DND-41 (cell line): ENCODE results near the gene TLCD4.

Source experiments
- ATAC-seq: fragments of 200-7000 bp; cut with Tn5 transposase; 3 replicates; pipeline ENCODE4 v1.9.1; 2021; ENCODE audit warnings: low read depth; ENCODE audit not compliant: insufficient read depth
- DNase-seq: peaks from one replicate; pipeline ENCODE4 v3.0.0-alpha.2; 2020
- H2AFZ ChIP-seq: 2 replicates; pipeline ENCODE4 v1.6.0; 2012; ENCODE audit warnings: low read depth, low read length
- H3K27ac ChIP-seq: 2 replicates; pipeline ENCODE4 v1.5.1; 2012; ENCODE audit warnings: low read length, inconsistent platforms
- H3K27me3 ChIP-seq: fragments of 200-600 bp; sonication (generic); 2 replicates; pipeline ENCODE4 v1.6.0; 2012; ENCODE audit warnings: low read length, mild to moderate bottlenecking, inconsistent platforms; ENCODE audit not compliant: insufficient read depth, poor library complexity
- H3K36me3 ChIP-seq: 2 replicates; pipeline ENCODE4 v1.5.1; 2012; ENCODE audit warnings: low read length, inconsistent platforms; ENCODE audit not compliant: insufficient read depth
- H3K4me1 ChIP-seq: 2 replicates; pipeline ENCODE4 v1.5.1; 2012; ENCODE audit warnings: mild to moderate bottlenecking, low read length; ENCODE audit not compliant: insufficient read depth
- H3K4me2 ChIP-seq: 2 replicates; pipeline ENCODE4 v1.6.0; 2012; ENCODE audit warnings: mild to moderate bottlenecking, moderate library complexity, low read length, inconsistent platforms; ENCODE audit not compliant: insufficient read depth
- H3K4me3 ChIP-seq, 2 experiments: fragments of 200-600 bp in 1 of 2; shearing (Covaris generic) in 1 of 2; 2 replicates each; pipeline ENCODE4 v1.5.1; 2012 to 2016; ENCODE audit warnings: inconsistent platforms in 2 of 2, low read length in 2 of 2, mild to moderate bottlenecking in 2 of 2, low read depth in 1 of 2, moderate library complexity in 1 of 2
- H3K79me2 ChIP-seq: 2 replicates; pipeline ENCODE4 v1.6.0; 2012; ENCODE audit warnings: low read length, inconsistent platforms; ENCODE audit not compliant: insufficient read depth
- H3K9ac ChIP-seq: 2 replicates; pipeline ENCODE4 v1.6.0; 2012; ENCODE audit warnings: low read depth, mild to moderate bottlenecking, inconsistent platforms, low read length, moderate library complexity
- H3K9me3 ChIP-seq: 2 replicates; pipeline ENCODE4 v1.5.1; 2012; ENCODE audit warnings: low read length, moderate library complexity, mild to moderate bottlenecking, inconsistent platforms; ENCODE audit not compliant: insufficient read depth, severe bottlenecking
- H4K20me1 ChIP-seq: 2 replicates; pipeline ENCODE4 v1.6.0; 2012; ENCODE audit warnings: low read length; ENCODE audit not compliant: insufficient read depth
- CTCF ChIP-seq: IDR thresholded peaks from 2 replicates; pipeline ENCODE4 v1.5.1; 2012; ENCODE audit warnings: borderline replicate concordance, low read length, moderate library complexity, mild to moderate bottlenecking; ENCODE audit not compliant: poor library complexity, severe bottlenecking; ENCODE audit errors: extremely low read depth
- EZH2 ChIP-seq: IDR thresholded peaks from 3 replicates; pipeline ENCODE4 v1.6.1; 2012; ENCODE audit warnings: borderline replicate concordance, low read depth, mild to moderate bottlenecking, moderate library complexity, low read length, inconsistent platforms; ENCODE audit not compliant: severe bottlenecking

Gene TLCD4

GRCh38 chr1:95138223-95138622, 21.1 kb downstream of the TLCD4 start:
- H4K20me1 ChIP-seq = no peaks in the 10 kb centered on the region
- no peak overlapping the region for H3K9ac ChIP-seq
- ATAC-seq = no peak
- DNase-seq = no peak
- H3K4me3 ChIP-seq = no peak overlapping the region
- no peaks in the 10 kb centered on the region for H3K4me1 ChIP-seq
- no peak overlapping the region for H2AFZ ChIP-seq
- H3K79me2 ChIP-seq = no peaks in the 10 kb centered on the region
- H3K9me3 ChIP-seq = no peaks in the 10 kb centered on the region
- H3K36me3 ChIP-seq = no peaks in the 10 kb centered on the region
- peaks cover 4% of the 10 kb centered on the region for H3K27me3 ChIP-seq
- TF ChIP-seq CTCF (no peak), EZH2 (no peak)
- H3K27ac ChIP-seq = no peak overlapping the region
- H3K4me2 ChIP-seq = no peak overlapping the region

GRCh38 chr1:95139039-95139438, 21.9 kb downstream of the TLCD4 start:
- Histone ChIP-seq H3K4me3 (no peak overlapping the region), H4K20me1 (no peaks in the 10 kb centered on the region), H3K9me3 (no peaks in the 10 kb centered on the region), H3K4me1 (no peaks in the 10 kb centered on the region), H2AFZ (no peak overlapping the region), H3K4me2 (no peak overlapping the region), H3K9ac (no peak overlapping the region), H3K27me3 (peaks cover 4% of the 10 kb centered on the region), H3K27ac (no peak overlapping the region), H3K36me3 (no peaks in the 10 kb centered on the region), H3K79me2 (no peaks in the 10 kb centered on the region)
- DNase-seq (no peak), ATAC-seq (no peak)
- TF ChIP-seq CTCF = no peak
- no peak for TF ChIP-seq EZH2

GRCh38 chr1:95140791-95141190, 23.6 kb downstream of the TLCD4 start:
- H3K4me3 ChIP-seq = no peak overlapping the region
- TF ChIP-seq EZH2 = no peak
- TF ChIP-seq CTCF = no peak

GRCh38 chr1:95145493-95145892, 28.3 kb downstream of the TLCD4 start:
- ATAC-seq (no peak), DNase-seq (no peak)
- H3K27ac ChIP-seq = no peak overlapping the region
- no peak overlapping the region for H2AFZ ChIP-seq
- no peaks in the 10 kb centered on the region for H4K20me1 ChIP-seq
- no peaks in the 10 kb centered on the region for H3K79me2 ChIP-seq
- no peak overlapping the region for H3K9ac ChIP-seq
- H3K36me3 ChIP-seq = no peaks in the 10 kb centered on the region
- no peak overlapping the region for H3K4me3 ChIP-seq
- no peak overlapping the region for H3K4me2 ChIP-seq
- TF ChIP-seq EZH2 (no peak), CTCF (no peak)
- no peaks in the 10 kb centered on the region for H3K9me3 ChIP-seq
- H3K4me1 ChIP-seq = no peaks in the 10 kb centered on the region
- no peaks in the 10 kb centered on the region for H3K27me3 ChIP-seq

More at GRCh38 chr1:95140791-95141190, 23.6 kb downstream of the TLCD4 start:
- Histone ChIP-seq H3K4me2 (no peak overlapping the region), H3K9ac (no peak overlapping the region), H3K4me1 (no peaks in the 10 kb centered on the region), H4K20me1 (no peaks in the 10 kb centered on the region), H3K27ac (no peak overlapping the region), H2AFZ (no peak overlapping the region), H3K36me3 (no peaks in the 10 kb centered on the region), H3K9me3 (no peaks in the 10 kb centered on the region), H3K79me2 (no peaks in the 10 kb centered on the region), H3K27me3 (peaks cover 4% of the 10 kb centered on the region)
- DNase-seq (no peak), ATAC-seq (no peak)
